ENCODE results near the gene CEBPA.
"Not testable (repeated sequence)": the region's sequence is repeated elsewhere in the genome, so short reads cannot be mapped to it uniquely, and the experiment has no call there.

The CEBPA gene

GRCh38 chr19:33300009-33300893, 2.1 kb downstream of the CEBPA start:
- no peak for DNase-seq

- DNase-seq, result no peak
Measured at GRCh38 chr19:33299051-33299688, 3.2 kb downstream of the CEBPA start.

GRCh38 chr19:33298146-33298911, 4.0 kb downstream of the CEBPA start:
- no peak for DNase-seq

- DNase-seq, result no peak
Measured at GRCh38 chr19:33297401-33298145, 4.8 kb downstream of the CEBPA start.

GRCh38 chr19:33296488-33296971, 5.8 kb downstream of the CEBPA start:
- DNase-seq, result peak; percentile 90

- no peak for DNase-seq
Measured at GRCh38 chr19:33295621-33296487, 6.5 kb downstream of the CEBPA start.

- DNase-seq, result not testable (repeated sequence)
Measured at GRCh38 chr19:33295046-33295445, 7.3 kb downstream of the CEBPA start.

GRCh38 chr19:33294058-33294798, 8.1 kb downstream of the CEBPA start:
- no peak for DNase-seq

- DNase-seq, result peak; percentile 82
Measured at GRCh38 chr19:33293255-33294057, 8.9 kb downstream of the CEBPA start.

- peak; percentile 59 for DNase-seq
Measured at GRCh38 chr19:33292595-33293254, 9.6 kb downstream of the CEBPA start.

- no peak for DNase-seq
Measured at GRCh38 chr19:33291623-33292534, 10.5 kb downstream of the CEBPA start.

GRCh38 chr19:33290956-33291622, 11.2 kb downstream of the CEBPA start:
- DNase-seq, result peak; percentile 46

- no peak for DNase-seq
Measured at GRCh38 chr19:33290082-33290815, 12.1 kb downstream of the CEBPA start.

GRCh38 chr19:33289261-33289660, 13.1 kb downstream of the CEBPA start:
- DNase-seq, result no peak

- DNase-seq, result no peak
Measured at GRCh38 chr19:33288666-33289065, 13.7 kb downstream of the CEBPA start.

GRCh38 chr19:33287927-33288326, 14.4 kb downstream of the CEBPA start:
- no peak for DNase-seq

GRCh38 chr19:33287438-33287837, 14.9 kb downstream of the CEBPA start:
- DNase-seq, result no peak

All from fibroblast of skin of right quadriceps (primary cell).